ENCODE results near the gene NFIL3.
"Not testable (repeated sequence)": the region's sequence is repeated elsewhere in the genome, so short reads cannot be mapped to it uniquely, and the experiment has no call there.

NFIL3 gene

GRCh38 chr9:91393826-91394225 lies 29.8 kb downstream of the NFIL3 start:
- no peak for DNase-seq

GRCh38 chr9:91392435-91392834 lies 31.2 kb downstream of the NFIL3 start:
- no peak for DNase-seq

GRCh38 chr9:91391818-91392217 lies 31.8 kb downstream of the NFIL3 start:
- DNase-seq: no peak

- peak; percentile 42 for DNase-seq
Measured at GRCh38 chr9:91391412-91391811, 32.2 kb downstream of the NFIL3 start.

- DNase-seq: not testable (repeated sequence)
Measured at GRCh38 chr9:91389686-91390085, 33.9 kb downstream of the NFIL3 start.

- DNase-seq: no peak
Measured at GRCh38 chr9:91386765-91387164, 36.9 kb downstream of the NFIL3 start.

- DNase-seq: no peak
Measured at GRCh38 chr9:91384954-91385353, 38.7 kb downstream of the NFIL3 start.

GRCh38 chr9:91383577-91383976 lies 40.1 kb downstream of the NFIL3 start:
- DNase-seq: no peak

GRCh38 chr9:91382298-91382697 lies 41.3 kb downstream of the NFIL3 start:
- DNase-seq: peak; percentile 19

- peak; percentile 14 for DNase-seq
Measured at GRCh38 chr9:91379426-91379825, 44.2 kb downstream of the NFIL3 start.

- DNase-seq: peak; percentile 78
Measured at GRCh38 chr9:91378695-91379127, 44.9 kb downstream of the NFIL3 start.

- not testable (repeated sequence) for DNase-seq
Measured at GRCh38 chr9:91378054-91378453, 45.6 kb downstream of the NFIL3 start.

- peak; percentile 74 for DNase-seq
Measured at GRCh38 chr9:91376239-91376638, 47.4 kb downstream of the NFIL3 start.

- DNase-seq: peak; percentile 95
Measured at GRCh38 chr9:91374939-91375338, 48.7 kb downstream of the NFIL3 start.

GRCh38 chr9:91371894-91372293 lies 51.7 kb downstream of the NFIL3 start:
- DNase-seq: no peak

- not testable (repeated sequence) for DNase-seq
Measured at GRCh38 chr9:91370006-91370405, 53.6 kb downstream of the NFIL3 start.

- no peak for DNase-seq
Measured at GRCh38 chr9:91364702-91365101, 58.9 kb downstream of the NFIL3 start.

GRCh38 chr9:91364005-91364404 lies 59.6 kb downstream of the NFIL3 start:
- DNase-seq: no peak

- DNase-seq: no peak
Measured at GRCh38 chr9:91362051-91362611, 61.5 kb downstream of the NFIL3 start.

GRCh38 chr9:91361291-91362050 lies 62.2 kb downstream of the NFIL3 start, which contains the start of gene AUH:
Gene AUH (minus strand): TSS chr9:91361918. CDS start chr9:91361889, 29 bp downstream.
- peak; percentile 71 for DNase-seq

- DNase-seq: no peak
Measured at GRCh38 chr9:91360551-91361290, 62.9 kb downstream of the NFIL3 start.

- no peak for DNase-seq
Measured at GRCh38 chr9:91359734-91360470, 63.7 kb downstream of the NFIL3 start.

GRCh38 chr9:91359083-91359482 lies 64.5 kb downstream of the NFIL3 start:
- DNase-seq: no peak

All from fibroblast of skin of right quadriceps (primary cell).